ENCODE results near the gene ST6GALNAC1.
A peak's percentile ranks its signal among the peaks of the same experiment; 100 is the strongest.
"Not testable (repeated sequence)": the region's sequence is repeated elsewhere in the genome, so short reads cannot be mapped to it uniquely, and the experiment has no call there.

The ST6GALNAC1 gene

GRCh38 chr17:76611080-76611749 is 32.3 kb downstream of the ST6GALNAC1 start:
- DNase-seq, result not testable (repeated sequence)

GRCh38 chr17:76606685-76607084 is 36.9 kb downstream of the ST6GALNAC1 start:
- DNase-seq, result not testable (repeated sequence)

- no peak for DNase-seq
Observed at GRCh38 chr17:76601065-76601464, 42.5 kb downstream of the ST6GALNAC1 start.

GRCh38 chr17:76599694-76600460 is 43.7 kb downstream of the ST6GALNAC1 start:
- DNase-seq, result no peak

- no peak for DNase-seq
Observed at GRCh38 chr17:76598004-76598439, 45.5 kb downstream of the ST6GALNAC1 start.

GRCh38 chr17:76597156-76598003 is 46.2 kb downstream of the ST6GALNAC1 start:
- no peak for DNase-seq

- DNase-seq, result no peak
Observed at GRCh38 chr17:76594690-76595089, 48.9 kb downstream of the ST6GALNAC1 start.

GRCh38 chr17:76593959-76594358 is 49.6 kb downstream of the ST6GALNAC1 start:
- DNase-seq, result no peak

- no peak for DNase-seq
Observed at GRCh38 chr17:76593384-76593826, 50.2 kb downstream of the ST6GALNAC1 start.

GRCh38 chr17:76588182-76588581 is 55.4 kb downstream of the ST6GALNAC1 start:
- no peak for DNase-seq

GRCh38 chr17:76586741-76587487 is 56.6 kb downstream of the ST6GALNAC1 start:
- no peak for DNase-seq

- peak in 1 of 2 donors; percentile 34 for DNase-seq
Observed at GRCh38 chr17:76585649-76586593, 57.6 kb downstream of the ST6GALNAC1 start, which contains the start of gene ST6GALNAC2. TSS of gene ST6GALNAC2 (minus strand) at chr17:76585860. CDS start at chr17:76585808, 52 bp downstream.

GRCh38 chr17:76585033-76585648 is 58.4 kb downstream of the ST6GALNAC1 start:
- no peak for DNase-seq

GRCh38 chr17:76584427-76585032 is 59.0 kb downstream of the ST6GALNAC1 start:
- no peak for DNase-seq

GRCh38 chr17:76582660-76583059 is 60.9 kb downstream of the ST6GALNAC1 start:
- no peak for DNase-seq

- no peak for DNase-seq
Observed at GRCh38 chr17:76581515-76581914, 62.0 kb downstream of the ST6GALNAC1 start.

- DNase-seq, result no peak
Observed at GRCh38 chr17:76579281-76579680, 64.3 kb downstream of the ST6GALNAC1 start.

GRCh38 chr17:76578376-76578775 is 65.2 kb downstream of the ST6GALNAC1 start:
- no peak for DNase-seq

- DNase-seq, result no peak
Observed at GRCh38 chr17:76577876-76578275, 65.7 kb downstream of the ST6GALNAC1 start.

- no peak for DNase-seq
Observed at GRCh38 chr17:76576189-76576588, 67.4 kb downstream of the ST6GALNAC1 start.
